Measurements from ENCODE around the gene PHF8.

The PHF8 gene

DNA sequence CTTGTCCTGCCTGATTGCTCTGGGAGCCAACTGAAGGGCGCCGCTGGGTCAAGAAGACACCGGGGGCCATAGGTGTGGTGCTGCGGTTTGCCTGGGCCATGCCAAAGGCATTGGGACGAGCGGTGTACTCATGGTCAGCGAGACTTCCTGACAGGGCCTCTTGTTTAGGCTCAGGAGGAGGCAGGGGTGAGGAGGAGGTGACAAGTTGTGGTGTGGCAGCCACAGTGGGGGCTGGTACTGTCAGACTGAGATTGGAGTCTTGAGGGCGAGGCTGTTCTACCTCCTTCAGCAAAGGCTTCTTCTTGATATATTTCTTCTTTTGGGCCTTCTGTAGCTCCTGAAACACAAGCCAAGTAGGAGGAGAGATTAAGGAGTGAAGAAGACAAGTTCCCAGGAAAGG lies 104.1 kb downstream of the PHF8 start:
- TF ChIP-seq, protein P1, sequence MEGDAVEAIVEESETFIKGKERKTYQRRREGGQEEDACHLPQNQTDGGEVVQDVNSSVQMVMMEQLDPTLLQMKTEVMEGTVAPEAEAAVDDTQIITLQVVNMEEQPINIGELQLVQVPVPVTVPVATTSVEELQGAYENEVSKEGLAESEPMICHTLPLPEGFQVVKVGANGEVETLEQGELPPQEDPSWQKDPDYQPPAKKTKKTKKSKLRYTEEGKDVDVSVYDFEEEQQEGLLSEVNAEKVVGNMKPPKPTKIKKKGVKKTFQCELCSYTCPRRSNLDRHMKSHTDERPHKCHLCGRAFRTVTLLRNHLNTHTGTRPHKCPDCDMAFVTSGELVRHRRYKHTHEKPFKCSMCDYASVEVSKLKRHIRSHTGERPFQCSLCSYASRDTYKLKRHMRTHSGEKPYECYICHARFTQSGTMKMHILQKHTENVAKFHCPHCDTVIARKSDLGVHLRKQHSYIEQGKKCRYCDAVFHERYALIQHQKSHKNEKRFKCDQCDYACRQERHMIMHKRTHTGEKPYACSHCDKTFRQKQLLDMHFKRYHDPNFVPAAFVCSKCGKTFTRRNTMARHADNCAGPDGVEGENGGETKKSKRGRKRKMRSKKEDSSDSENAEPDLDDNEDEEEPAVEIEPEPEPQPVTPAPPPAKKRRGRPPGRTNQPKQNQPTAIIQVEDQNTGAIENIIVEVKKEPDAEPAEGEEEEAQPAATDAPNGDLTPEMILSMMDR (conservative IDR thresholded peaks at IDR 0.05; ENCODE audit: control insufficient read depth, insufficient read depth, low read depth, low read length): no peak
- no peak for DNase-seq (ENCODE audit: low read depth)
- no peak overlapping the region for H3K4me3 ChIP-seq (ENCODE audit: control insufficient read depth, low read depth, low read length)

DNA sequence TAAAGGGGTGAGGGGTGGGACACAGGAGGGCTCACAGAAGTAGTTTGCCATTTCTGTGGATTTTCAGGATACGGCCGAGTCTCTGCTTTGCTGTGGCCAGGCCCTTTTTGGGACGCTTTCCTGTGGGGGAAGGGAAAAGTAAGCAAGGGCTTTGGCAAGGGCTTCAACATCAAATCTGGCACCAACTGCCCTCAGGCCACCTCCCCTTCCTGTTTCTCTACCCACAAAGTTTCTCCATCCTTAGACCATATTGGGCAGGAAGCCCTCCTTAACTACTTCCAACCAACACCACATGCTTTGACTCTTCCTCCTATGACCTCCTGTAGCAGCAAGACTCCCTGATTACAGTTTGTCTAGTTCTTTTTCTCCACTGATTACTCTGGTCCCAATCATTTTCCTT lies 105.1 kb downstream of the PHF8 start:
- no peak overlapping the region for H3K4me3 ChIP-seq (ENCODE audit: control insufficient read depth, low read depth, low read length)
- TF ChIP-seq, protein P1 (conservative IDR thresholded peaks at IDR 0.05; ENCODE audit: control insufficient read depth, insufficient read depth, low read depth, low read length): no peak
- DNase-seq (ENCODE audit: low read depth): no peak

DNA sequence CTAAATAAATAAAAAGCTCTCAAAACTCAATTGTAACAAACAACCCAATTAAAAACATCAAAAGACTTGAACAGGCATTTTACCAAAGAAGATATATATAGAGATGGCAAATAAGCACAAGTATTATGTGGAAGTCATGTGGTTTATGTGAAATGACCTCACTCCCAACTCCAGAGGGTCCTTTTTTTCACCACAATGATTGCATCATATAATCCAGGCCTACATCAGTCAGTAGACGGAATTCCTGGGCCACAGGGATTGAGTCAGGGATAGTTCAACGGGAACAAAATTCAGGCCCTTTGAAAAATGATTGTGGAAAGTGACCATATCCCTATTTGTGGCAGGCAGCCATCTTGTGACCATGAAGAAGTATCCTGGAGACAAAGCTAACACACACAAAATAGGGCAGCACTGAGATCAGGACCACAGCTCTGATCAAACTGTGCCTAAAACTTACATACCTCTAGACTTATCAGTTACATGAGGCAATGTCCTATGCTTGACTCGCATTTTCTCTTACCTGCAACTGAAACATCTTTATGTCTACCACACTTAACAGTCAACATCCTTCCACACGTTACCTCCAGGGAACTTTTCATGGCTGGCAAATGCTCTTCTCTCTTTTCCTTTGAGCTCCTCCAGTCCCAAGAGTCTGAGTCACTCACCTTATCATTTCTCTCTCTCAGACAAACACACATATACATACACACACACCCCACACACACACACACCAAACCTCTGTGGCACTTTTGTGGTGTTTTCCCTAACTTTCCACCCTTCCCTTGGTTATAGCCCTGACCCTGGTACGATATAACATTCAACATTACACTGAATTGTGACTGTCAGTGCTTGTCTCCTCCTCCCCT lies 113.5 kb downstream of the PHF8 start:
- DNase-seq (ENCODE audit: low read depth): peak; percentile 82
- TF ChIP-seq, protein P1 (conservative IDR thresholded peaks at IDR 0.05; ENCODE audit: control insufficient read depth, insufficient read depth, low read depth, low read length): no peak

DNA sequence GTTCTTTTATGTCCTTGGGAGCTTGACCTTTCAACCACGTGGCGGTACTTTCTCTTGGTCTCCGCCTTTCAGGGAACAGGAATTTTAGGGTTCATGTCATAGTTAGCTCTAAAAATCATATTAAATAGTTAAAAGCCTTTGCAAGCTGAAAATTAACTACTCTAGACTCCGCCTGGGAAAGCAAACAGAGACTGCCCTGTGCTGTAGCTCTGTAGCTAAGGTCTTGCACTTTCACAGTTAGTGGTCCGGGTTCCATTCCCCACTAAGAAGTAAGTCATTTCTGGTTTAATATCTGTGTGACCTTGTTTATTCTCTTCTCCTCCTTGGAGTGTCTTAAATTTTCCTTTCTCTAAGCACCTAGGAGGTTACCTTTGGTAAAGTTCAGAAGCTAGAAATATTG lies 118.2 kb downstream of the PHF8 start:
- TF ChIP-seq, protein P1 (conservative IDR thresholded peaks at IDR 0.05; ENCODE audit: control insufficient read depth, insufficient read depth, low read depth, low read length): no peak
- no peak overlapping the region for H3K4me3 ChIP-seq (ENCODE audit: control insufficient read depth, low read depth, low read length)
- no peak for DNase-seq (ENCODE audit: low read depth)

More for the DNA sequence above, 113.5 kb downstream of the PHF8 start:
- no peak overlapping the region for H3K4me3 ChIP-seq (ENCODE audit: control insufficient read depth, low read depth, low read length)

DNA sequence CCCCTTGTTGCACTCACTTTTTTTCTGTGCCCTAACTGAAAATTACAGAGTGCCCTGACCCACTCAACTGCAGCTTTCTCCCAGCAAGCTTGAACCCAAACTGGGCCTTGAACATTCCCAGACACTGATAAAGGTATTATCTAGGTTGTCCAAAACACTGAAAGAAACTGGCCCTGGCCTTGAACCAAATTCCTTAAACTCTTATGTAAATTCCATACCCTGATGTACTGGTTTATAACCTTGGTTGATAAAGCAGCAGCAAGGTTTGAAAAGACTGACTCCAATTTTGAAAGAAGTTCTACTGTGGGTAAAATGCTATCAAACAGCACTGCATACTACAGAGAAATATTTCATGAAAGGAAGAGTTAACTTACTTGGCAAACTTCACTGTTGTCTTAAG lies 125.6 kb downstream of the PHF8 start:
- no peak overlapping the region for H3K4me3 ChIP-seq (ENCODE audit: control insufficient read depth, low read depth, low read length)
- no peak for DNase-seq (ENCODE audit: low read depth)
- TF ChIP-seq, protein P1 (conservative IDR thresholded peaks at IDR 0.05; ENCODE audit: control insufficient read depth, insufficient read depth, low read depth, low read length): no peak

DNA sequence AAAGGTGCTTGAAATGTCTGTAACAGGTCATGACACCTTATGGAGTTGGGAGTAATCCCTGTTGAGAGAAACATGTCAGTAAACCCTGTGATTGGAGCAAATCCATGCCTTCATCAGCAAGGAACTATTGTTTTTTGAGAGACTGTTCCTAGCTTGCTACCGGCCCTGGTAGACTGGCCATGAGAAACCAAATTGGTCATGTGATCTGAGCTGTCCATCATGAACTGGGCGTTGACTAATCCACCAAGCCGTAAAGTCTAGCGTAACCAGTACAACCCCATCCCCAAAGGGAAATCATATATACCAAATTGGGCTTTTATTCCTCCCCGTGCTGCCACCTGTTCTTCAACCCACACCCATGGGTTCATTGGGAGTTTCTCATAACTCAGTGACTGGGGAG lies 143.7 kb downstream of the PHF8 start:
- no peak for DNase-seq (ENCODE audit: low read depth)
- TF ChIP-seq, protein P1 (conservative IDR thresholded peaks at IDR 0.05; ENCODE audit: control insufficient read depth, insufficient read depth, low read depth, low read length): no peak

More for the DNA sequence above, 143.7 kb downstream of the PHF8 start:
- H3K4me3 ChIP-seq (ENCODE audit: control insufficient read depth, low read depth, low read length): no peak overlapping the region

Measured in fibroblast of mammary gland (primary cell).